PC-9 (cell line): ENCODE results near the gene EFHC1. TPM values are rescaled to one million over a fixed set of nuclear protein-coding genes. Genes with fewer than 3 reads are reported as not detected.
A peak's percentile ranks its signal among the peaks of the same experiment; 100 is the strongest.

Source experiments
- BruUV-seq: library from RNA; stranded (reverse); fragments of 400-500 nt; replicated peaks from 2 replicates; lab custom pipeline; 2021; lab: Mats Ljungman, UMichigan
- CTCF ChIA-PET: fragments of 300-600 bp; sonication (Branson Sonifier 250); formaldehyde crosslinking; loops from one replicate; lab custom pipeline; 2022; ENCODE audit warnings: antibody characterized with exemption; lab: Charles Lee
- POLR2A ChIA-PET: fragments of 300-600 bp; sonication (Branson Sonifier 250); formaldehyde crosslinking; loops from one replicate; lab custom pipeline; 2022; ENCODE audit warnings: antibody characterized with exemption; ENCODE audit not compliant: unreplicated experiment; lab: Charles Lee
- DNase-seq, 2 experiments: peaks; one replicate each; pipeline versions ENCODE4 v3.0.0 to v3.0.0-alpha.2; 2015 to 2022; ENCODE audit warnings: mixed read lengths in 1 of 2
- H2AFZ ChIP-seq: fragments of 200-600 bp; sonication (generic); 2 replicates; pipeline ENCODE4 v1.8.1; 2017; ENCODE audit warnings: antibody characterized with exemption
- H3F3A ChIP-seq: fragments of 200-600 bp; sonication (generic); 2 replicates; pipeline ENCODE4 v1.8.1; 2017; ENCODE audit warnings: antibody characterized with exemption, mild to moderate bottlenecking, low read depth; ENCODE audit not compliant: insufficient read depth
- H3K27ac ChIP-seq: fragments of 200-600 bp; sonication (generic); 2 replicates; pipeline ENCODE4 v1.6.1; 2016; ENCODE audit warnings: mixed run types
- H3K27me3 ChIP-seq: fragments of 200-600 bp; sonication (generic); 2 replicates; pipeline ENCODE4 v1.6.1; 2016; ENCODE audit warnings: low read depth, mixed run types; ENCODE audit not compliant: insufficient read depth
- H3K36me3 ChIP-seq: fragments of 200-600 bp; sonication (generic); 2 replicates; pipeline ENCODE4 v1.6.1; 2016; ENCODE audit warnings: low read depth, mixed run types
- H3K4me1 ChIP-seq: fragments of 200-600 bp; sonication (generic); replicated peaks from 2 replicates; pipeline ENCODE4 v1.6.1; 2016; ENCODE audit warnings: mixed run types; ENCODE audit not compliant: insufficient read depth
- H3K4me2 ChIP-seq: fragments of 200-600 bp; sonication (generic); 2 replicates; pipeline ENCODE4 v1.6.1; 2017; ENCODE audit warnings: mixed run types
- H3K4me3 ChIP-seq: fragments of 200-600 bp; sonication (generic); 2 replicates; pipeline ENCODE4 v1.6.1; 2016; ENCODE audit warnings: mixed run types
- H3K79me2 ChIP-seq: fragments of 200-600 bp; sonication (generic); 2 replicates; pipeline ENCODE4 v1.6.1; 2017; ENCODE audit warnings: low read depth, mixed run types
- H3K9me2 ChIP-seq: fragments of 200-600 bp; sonication (generic); 2 replicates; pipeline ENCODE4 v1.8.1; 2017; ENCODE audit warnings: mild to moderate bottlenecking; ENCODE audit not compliant: insufficient read depth
- H3K9me3 ChIP-seq: fragments of 200-600 bp; sonication (generic); 2 replicates; pipeline ENCODE4 v1.8.1; 2016; ENCODE audit warnings: low read depth; ENCODE audit not compliant: insufficient read depth
- H4K20me1 ChIP-seq: fragments of 200-600 bp; sonication (generic); 2 replicates; pipeline ENCODE4 v1.8.1; 2017; ENCODE audit not compliant: insufficient read depth
- CTCF ChIP-seq: fragments of 200-600 bp; sonication (generic); conservative IDR thresholded peaks from 2 replicates; pipeline ENCODE4 v1.6.1; 2017; ENCODE audit warnings: mixed run types, antibody characterized with exemption, mild to moderate bottlenecking, moderate library complexity
- EZH2 ChIP-seq: fragments of 200-600 bp; sonication (generic); IDR thresholded peaks from 2 replicates; pipeline ENCODE4 v1.8.0; 2017; ENCODE audit warnings: antibody characterized with exemption, low read depth
- intact Hi-C: fragments of 100-400 bp; cut with micrococcal nuclease; formaldehyde crosslinking; loops from one replicate; pipeline ENCODE4 v1.10.0; 2022; ENCODE audit not compliant: unreplicated experiment
- total RNA-seq: library from RNA; stranded (reverse); gene quantifications from 2 replicates; pipeline ENCODE4 v1.2.3, GENCODE V29; 2021

EFHC1 gene
- total RNA-seq, 1 experiment from 2014 or later: 45.0 TPM

DNA sequence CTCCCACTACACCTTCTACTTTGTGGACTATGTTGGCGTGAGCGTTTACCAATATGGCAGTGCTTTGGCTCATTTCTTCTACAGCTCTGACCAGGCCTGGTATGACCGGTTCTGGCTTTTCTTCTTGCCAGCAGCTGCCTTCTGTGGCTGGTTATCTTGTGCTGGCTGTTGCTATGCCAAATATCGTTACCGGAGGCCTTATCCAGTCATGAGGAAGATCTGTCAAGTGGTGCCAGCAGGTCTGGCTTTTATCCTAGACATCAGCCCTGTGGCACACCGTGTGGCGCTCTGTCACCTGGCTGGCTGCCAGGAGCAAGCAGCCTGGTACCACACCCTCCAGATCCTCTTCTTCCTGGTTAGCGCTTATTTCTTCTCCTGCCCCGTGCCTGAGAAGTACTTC is 16.5 kb upstream of the EFHC1 start:
- H3K9me3 ChIP-seq: no peaks in the 10 kb centered on the region
- intact Hi-C loops: no loop called here
- H3F3A ChIP-seq: no peaks in the 10 kb centered on the region
- no peaks in the 10 kb centered on the region for H3K9me2 ChIP-seq
- no peaks in the 10 kb centered on the region for H3K36me3 ChIP-seq
- TF ChIP-seq CTCF: no peak
- no peak for TF ChIP-seq EZH2
- no peak overlapping the region for H2AFZ ChIP-seq
- no peaks in the 10 kb centered on the region for H3K27me3 ChIP-seq
- peak; percentile 85 for DNase-seq
- no peaks in the 10 kb centered on the region for H3K79me2 ChIP-seq
- no peaks in the 10 kb centered on the region for H4K20me1 ChIP-seq
- H3K4me1 ChIP-seq: no peaks in the 10 kb centered on the region
- no TSS peak for BruUV-seq
- ChIA-PET POLR2A (interaction anchor here (0.6 kb wide), 1 partner anchor 51 kb away, joined by 4 read pairs; no protein-coding TSS in a partner anchor), CTCF (no interaction called here)
- H3K27ac ChIP-seq: no peak overlapping the region
- H3K4me3 ChIP-seq: no peak overlapping the region
- H3K4me2 ChIP-seq: no peak overlapping the region

GRCh38 chr6:52405243-52405642 is 14.9 kb upstream of the EFHC1 start:
- H3K27me3 ChIP-seq: no peaks in the 10 kb centered on the region
- TF ChIP-seq CTCF (no peak), EZH2 (no peak)
- no peak overlapping the region for H3K4me3 ChIP-seq
- H3K4me2 ChIP-seq: no peak overlapping the region
- ChIA-PET POLR2A (interaction anchor here (0.5 kb wide), 1 partner anchor 57 kb away, joined by 6 read pairs; no protein-coding TSS in a partner anchor), CTCF (no interaction called here)
- BruUV-seq: no TSS peak
- H3K9me2 ChIP-seq: no peaks in the 10 kb centered on the region
- H3K27ac ChIP-seq: no peak overlapping the region
- H3K79me2 ChIP-seq: no peaks in the 10 kb centered on the region
- H3K4me1 ChIP-seq: no peaks in the 10 kb centered on the region
- intact Hi-C loops: no loop called here
- no peaks in the 10 kb centered on the region for H3F3A ChIP-seq
- H2AFZ ChIP-seq: no peak overlapping the region
- no peaks in the 10 kb centered on the region for H3K36me3 ChIP-seq
- H3K9me3 ChIP-seq: no peaks in the 10 kb centered on the region
- DNase-seq: no peak
- no peaks in the 10 kb centered on the region for H4K20me1 ChIP-seq

GRCh38 chr6:52407467-52407866 is 12.7 kb upstream of the EFHC1 start:
- Histone ChIP-seq H3K27ac (no peak overlapping the region), H3K79me2 (no peaks in the 10 kb centered on the region), H4K20me1 (no peaks in the 10 kb centered on the region), H3F3A (no peaks in the 10 kb centered on the region), H3K9me3 (no peaks in the 10 kb centered on the region), H3K4me3 (no peak overlapping the region), H3K4me2 (no peak overlapping the region), H3K27me3 (no peaks in the 10 kb centered on the region), H3K36me3 (no peaks in the 10 kb centered on the region), H3K4me1 (no peaks in the 10 kb centered on the region), H2AFZ (no peak overlapping the region), H3K9me2 (no peaks in the 10 kb centered on the region)
- intact Hi-C loops: loop anchor here (1.0 to 2.0 kb wide), 4 partner anchors 245 to 1077 kb away; partner anchors contain the start of gene GSTA4
- ChIA-PET POLR2A (interaction anchor here (0.6 kb wide), 3 partner anchors 37 to 241 kb away, joined by 4 to 17 read pairs (median 6); no protein-coding TSS in a partner anchor), CTCF (interaction anchor here (0.6 to 0.9 kb wide), 30 partner anchors 10 to 1116 kb away, joined by 3 to 14 read pairs (median 4); partner anchors contain the start of gene FBXO9)
- no TSS peak for BruUV-seq
- peak; percentile 77 for TF ChIP-seq CTCF
- TF ChIP-seq EZH2: no peak
- peak; percentile 17 to 62 for DNase-seq
